PC-3 (cell line): ENCODE data around the gene PLOD2. TPM values are rescaled to one million over a fixed set of nuclear protein-coding genes. Genes with fewer than 3 reads are reported as not detected.

Source experiments
- ATAC-seq: fragments of 200-7000 bp; cut with Tn5 transposase; 2 replicates; pipeline ENCODE4 v1.9.1; 2020; ENCODE audit warnings: mild to moderate bottlenecking, moderate library complexity
- BruUV-seq: library from RNA; stranded (reverse); fragments of 400-500 nt; replicated peaks from 2 replicates; lab custom pipeline; 2021; lab: Mats Ljungman, UMichigan
- CTCF ChIA-PET: fragments of 300-600 bp; sonication (Branson Sonifier 250); formaldehyde crosslinking; loops from one replicate; lab custom pipeline; 2022; ENCODE audit warnings: antibody characterized with exemption; lab: Charles Lee
- POLR2A ChIA-PET: fragments of 300-600 bp; sonication (Branson Sonifier 250); formaldehyde crosslinking; loops from one replicate; lab custom pipeline; 2022; ENCODE audit warnings: antibody characterized with exemption; ENCODE audit not compliant: unreplicated experiment; lab: Charles Lee
- DNase-seq: peaks from one replicate; pipeline ENCODE4 v3.0.0-alpha.2; 2015
- H2AFZ ChIP-seq: fragments of 300-600 bp; sonication (generic); 2 replicates; pipeline ENCODE4 v1.6.0; 2016; ENCODE audit warnings: antibody characterized with exemption, low read length
- H3F3A ChIP-seq: fragments of 300-600 bp; sonication (generic); one replicate; pipeline ENCODE4 v1.6.0; 2017; ENCODE audit warnings: antibody characterized with exemption, low read length, control low read depth, mild to moderate bottlenecking; ENCODE audit not compliant: unreplicated experiment
- H3K27ac ChIP-seq: fragments of 300-600 bp; sonication (generic); 2 replicates; pipeline ENCODE4 v1.5.1; 2016; ENCODE audit warnings: mild to moderate bottlenecking, low read length
- H3K27me3 ChIP-seq: fragments of 300-600 bp; sonication (generic); 2 replicates; pipeline ENCODE4 v1.6.1; 2016; ENCODE audit warnings: low read length, mixed read lengths
- H3K36me3 ChIP-seq: fragments of 300-600 bp; sonication (generic); 2 replicates; pipeline ENCODE4 v1.6.1; 2016; ENCODE audit warnings: low read depth, mixed run types, low read length, mixed read lengths
- H3K4me1 ChIP-seq: fragments of 300-600 bp; sonication (generic); 2 replicates; pipeline ENCODE4 v1.5.1; 2016; ENCODE audit warnings: low read length; ENCODE audit not compliant: insufficient read depth
- H3K4me2 ChIP-seq: fragments of 300-600 bp; sonication (generic); 2 replicates; pipeline ENCODE4 v1.6.0; 2016; ENCODE audit warnings: low read length
- H3K4me3 ChIP-seq: fragments of 300-600 bp; sonication (generic); 2 replicates; pipeline ENCODE4 v1.5.1; 2016; ENCODE audit warnings: mild to moderate bottlenecking, low read length, mixed read lengths
- H3K79me2 ChIP-seq: fragments of 300-600 bp; sonication (generic); 2 replicates; pipeline ENCODE4 v1.6.1; 2017; ENCODE audit warnings: low read length, mixed read lengths
- H3K9ac ChIP-seq: fragments of 300-600 bp; sonication (generic); 2 replicates; pipeline ENCODE4 v1.6.0; 2016; ENCODE audit warnings: mild to moderate bottlenecking, low read length
- H3K9me2 ChIP-seq: fragments of 300-600 bp; sonication (generic); replicated peaks from 2 replicates; pipeline ENCODE4 v1.6.1; 2016; ENCODE audit warnings: mixed run types, low read length, mixed read lengths
- H3K9me3 ChIP-seq: fragments of 300-600 bp; sonication (generic); 2 replicates; pipeline ENCODE4 v1.6.1; 2016; ENCODE audit warnings: low read length, mixed read lengths
- H4K20me1 ChIP-seq: fragments of 300-600 bp; sonication (generic); 2 replicates; pipeline ENCODE4 v1.6.1; 2016; ENCODE audit warnings: low read length, mixed read lengths
- CTCF ChIP-seq: fragments of 300-600 bp; sonication (generic); conservative IDR thresholded peaks from 2 replicates; pipeline ENCODE4 v1.5.1; 2017; ENCODE audit warnings: antibody characterized with exemption, low read depth, mild to moderate bottlenecking, low read length
- EZH2 ChIP-seq: fragments of 300-600 bp; sonication (generic); IDR thresholded peaks from one replicate; pipeline ENCODE4 v1.6.1; 2017; ENCODE audit warnings: antibody characterized with exemption, mild to moderate bottlenecking, low read length; ENCODE audit not compliant: unreplicated experiment
- EZH2phosphoT487 ChIP-seq: fragments of 300-600 bp; sonication (generic); IDR thresholded peaks from 2 replicates; pipeline ENCODE4 v1.6.1; 2018; ENCODE audit warnings: mild to moderate bottlenecking, antibody characterized with exemption, low read length, borderline replicate concordance
- intact Hi-C: fragments of 100-400 bp; cut with micrococcal nuclease; formaldehyde crosslinking; loops from 2 replicates; pipeline ENCODE4 v1.9.0; 2023
- total RNA-seq: library from RNA; depleted of rRNA; stranded (reverse); fragments of >200 nt; gene quantifications from 2 replicates; pipeline ENCODE4 v1.2.3, GENCODE V29; 2014

PLOD2 gene
- total RNA-seq, 1 experiment from 2014 or later, result 76.1 TPM

GRCh38 chr3:146148468-146148931 is 12.5 kb downstream of the PLOD2 start:
- Histone ChIP-seq H3K9me3 (no peaks in the 10 kb centered on the region), H3K4me3 (no peak overlapping the region), H2AFZ (no peak overlapping the region), H3K4me1 (peaks cover 35% of the 10 kb centered on the region), H3K9ac (no peak overlapping the region), H3K27ac (no peak overlapping the region), H3K27me3 (no peaks in the 10 kb centered on the region), H3K79me2 (peaks cover 100% of the 10 kb centered on the region), H4K20me1 (peaks cover 64% of the 10 kb centered on the region), H3K9me2 (no peaks in the 10 kb centered on the region), H3K36me3 (peaks cover 45% of the 10 kb centered on the region), H3K4me2 (0 out of 2 replicates have a peak overlapping the region, but pooled peaks have one; percentile 1), H3F3A (peaks cover 6% of the 10 kb centered on the region)
- ChIA-PET POLR2A (no interaction called here), CTCF (no interaction called here)
- intact Hi-C loops, result no loop called here
- TF ChIP-seq EZH2phosphoT487, result no peak
- TF ChIP-seq CTCF, result peak; percentile 64
- DNase-seq (peak; percentile 34), ATAC-seq (peak; percentile 44; the same call in 1 of the 2 replicates)
- no TSS peak for BruUV-seq

DNA sequence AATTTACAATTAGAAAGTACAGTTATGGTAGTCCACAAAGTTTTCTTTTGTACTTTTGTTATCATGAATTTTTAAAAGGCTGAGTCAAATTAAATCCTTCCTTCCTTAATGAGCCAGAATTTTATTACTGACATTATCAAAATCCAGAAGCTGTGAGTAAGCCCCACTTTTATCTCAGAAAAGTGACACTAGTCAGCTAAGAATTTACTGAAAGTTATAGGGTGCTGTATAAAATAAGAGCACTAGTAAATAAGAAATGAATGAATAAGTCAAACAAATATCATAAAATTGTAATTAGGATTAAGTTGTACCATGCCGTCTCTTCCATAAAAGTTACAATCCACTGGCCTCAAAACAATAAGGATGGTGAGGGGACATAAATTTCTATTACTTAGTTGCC is 15.3 kb downstream of the PLOD2 start:
- no TSS peak for BruUV-seq
- peaks cover 30% of the 10 kb centered on the region for H3K36me3 ChIP-seq
- peaks cover 100% of the 10 kb centered on the region for H3K79me2 ChIP-seq
- no peak overlapping the region for H3K27ac ChIP-seq
- H3K4me2 ChIP-seq, result peak overlapping the region; percentile 10; the same call in 1 of the 2 replicates
- H3F3A ChIP-seq, result peaks cover 6% of the 10 kb centered on the region
- H3K27me3 ChIP-seq, result no peaks in the 10 kb centered on the region
- ChIA-PET POLR2A (no interaction called here), CTCF (no interaction called here)
- peaks cover 46% of the 10 kb centered on the region for H3K4me1 ChIP-seq
- H3K4me3 ChIP-seq, result no peak overlapping the region
- no peak overlapping the region for H3K9ac ChIP-seq
- H2AFZ ChIP-seq, result no peak overlapping the region
- no peaks in the 10 kb centered on the region for H3K9me2 ChIP-seq
- ATAC-seq (peak; percentile 56), DNase-seq (peak; percentile 39)
- peaks cover 92% of the 10 kb centered on the region for H4K20me1 ChIP-seq
- TF ChIP-seq EZH2phosphoT487 (no peak), EZH2 (no peak), CTCF (no peak)
- intact Hi-C loops, result no loop called here
- H3K9me3 ChIP-seq, result no peaks in the 10 kb centered on the region

- intact Hi-C loops, result no loop called here
- POLR2A ChIA-PET, result no interaction called here
These were observed 18.2 kb downstream of the PLOD2 start for GRCh38 chr3:146142757-146143156.

More at GRCh38 chr3:146142757-146143156, 18.2 kb downstream of the PLOD2 start:
- DNase-seq, result peak; percentile 51
- Histone ChIP-seq H2AFZ (no peak overlapping the region), H3K9me2 (no peaks in the 10 kb centered on the region), H3K27me3 (no peaks in the 10 kb centered on the region), H3K4me1 (peaks cover 33% of the 10 kb centered on the region), H3F3A (no peaks in the 10 kb centered on the region), H3K36me3 (peaks cover 19% of the 10 kb centered on the region), H3K4me3 (no peak overlapping the region), H3K27ac (no peak overlapping the region), H3K79me2 (peaks cover 100% of the 10 kb centered on the region), H4K20me1 (peaks cover 78% of the 10 kb centered on the region), H3K4me2 (peak overlapping the region; percentile 5; the same call in 1 of the 2 replicates), H3K9me3 (no peaks in the 10 kb centered on the region), H3K9ac (no peak overlapping the region)
- peak; percentile 56 for ATAC-seq
- BruUV-seq, result no TSS peak
- TF ChIP-seq CTCF (no peak), EZH2 (no peak), EZH2phosphoT487 (no peak)
- CTCF ChIA-PET, result interaction anchor here (1.2 kb wide), 1 partner anchor 45 kb away, joined by 4 read pairs; no protein-coding TSS in a partner anchor
